Activated CD4-positive, alpha-beta T cell treated with anti-CD3 and anti-CD28 coated beads, Interleukin-2, amount 50 U/mL, for 24 hours (primary cell): Measurements from ENCODE around the gene PAGE2.
"Not testable (repeated sequence)": the region's sequence is repeated elsewhere in the genome, so short reads cannot be mapped to it uniquely, and the experiment has no call there.

Experiments used
- DNase-seq, 2 donors: peaks; one replicate each; pipeline ENCODE4 v3.0.0-alpha.2; 2020; ENCODE audit warnings: low read depth in 1 of 2, low spot score in 1 of 2

Gene PAGE2

GRCh38 chrX:55120761-55121358, 32.0 kb downstream of the PAGE2 start:
- no peak for DNase-seq

GRCh38 chrX:55123900-55124299, 35.1 kb downstream of the PAGE2 start:
- no peak for DNase-seq

GRCh38 chrX:55127692-55128091, 38.9 kb downstream of the PAGE2 start:
- DNase-seq = no peak

GRCh38 chrX:55129361-55129760, 40.5 kb downstream of the PAGE2 start:
- DNase-seq = no peak

- DNase-seq = no peak
These were observed 41.7 kb downstream of the PAGE2 start for GRCh38 chrX:55130481-55130880.

- no peak for DNase-seq
These were observed 43.6 kb downstream of the PAGE2 start for GRCh38 chrX:55132416-55132815.

GRCh38 chrX:55135171-55135570, 46.4 kb downstream of the PAGE2 start:
- peak in 1 of 2 donors; percentile 1 for DNase-seq

- not testable (repeated sequence) for DNase-seq
These were observed 52.0 kb downstream of the PAGE2 start for GRCh38 chrX:55140800-55141199.
